GM18873 (cell line): ENCODE data around the gene EPC1.
"Not testable (repeated sequence)": the region's sequence is repeated elsewhere in the genome, so short reads cannot be mapped to it uniquely, and the experiment has no call there.

Experiments
- ATAC-seq: cut with Tn5 transposase; IDR thresholded peaks from one replicate; pipeline ENCODE4 v1.9.1; 2021; ENCODE audit warnings: mild to moderate bottlenecking, moderate library complexity, moderate number of reproducible peaks; ENCODE audit not compliant: unreplicated experiment, low FRiP score

The EPC1 gene

GRCh38 chr10:32346551-32347362, at the start of gene EPC1:
Gene EPC1, minus strand, starts transcription at chr10:32347158. Its CDS starts 243 bp downstream, at chr10:32346915.
- ATAC-seq, result peak; percentile 65

- ATAC-seq, result no peak
Measured at GRCh38 chr10:32393911-32394310, 47.0 kb upstream of the EPC1 start.

- ATAC-seq, result not testable (repeated sequence)
Measured at GRCh38 chr10:32392284-32392683, 45.3 kb upstream of the EPC1 start.

GRCh38 chr10:32390193-32390592, 43.2 kb upstream of the EPC1 start:
- no peak for ATAC-seq

- no peak for ATAC-seq
Measured at GRCh38 chr10:32388258-32389027, 41.5 kb upstream of the EPC1 start.

- no peak for ATAC-seq
Measured at GRCh38 chr10:32386623-32387260, 39.8 kb upstream of the EPC1 start.

- no peak for ATAC-seq
Measured at GRCh38 chr10:32384171-32384570, 37.2 kb upstream of the EPC1 start.

- ATAC-seq, result no peak
Measured at GRCh38 chr10:32381165-32381564, 34.2 kb upstream of the EPC1 start.

- ATAC-seq, result no peak
Measured at GRCh38 chr10:32379950-32380551, 33.1 kb upstream of the EPC1 start.

- ATAC-seq, result no peak
Measured at GRCh38 chr10:32379318-32379949, 32.5 kb upstream of the EPC1 start.

- ATAC-seq, result peak; percentile 91
Measured at GRCh38 chr10:32378363-32379317, 31.7 kb upstream of the EPC1 start.

GRCh38 chr10:32377458-32378259, 30.7 kb upstream of the EPC1 start:
- no peak for ATAC-seq

- no peak for ATAC-seq
Measured at GRCh38 chr10:32376771-32377170, 29.8 kb upstream of the EPC1 start.

- no peak for ATAC-seq
Measured at GRCh38 chr10:32376097-32376496, 29.1 kb upstream of the EPC1 start.

GRCh38 chr10:32375631-32376030, 28.7 kb upstream of the EPC1 start:
- ATAC-seq, result no peak

- no peak for ATAC-seq
Measured at GRCh38 chr10:32374605-32375004, 27.6 kb upstream of the EPC1 start.

GRCh38 chr10:32373496-32373895, 26.5 kb upstream of the EPC1 start:
- ATAC-seq, result no peak

GRCh38 chr10:32373031-32373430, 26.1 kb upstream of the EPC1 start:
- no peak for ATAC-seq
